ENCODE measurements around the gene CALN1. TPM values are rescaled to one million over a fixed set of nuclear protein-coding genes. Genes with fewer than 3 reads are reported as not detected.

The CALN1 gene
- polyA plus RNA-seq, 1 donor from 2014 or later = 7.8 TPM

DNA sequence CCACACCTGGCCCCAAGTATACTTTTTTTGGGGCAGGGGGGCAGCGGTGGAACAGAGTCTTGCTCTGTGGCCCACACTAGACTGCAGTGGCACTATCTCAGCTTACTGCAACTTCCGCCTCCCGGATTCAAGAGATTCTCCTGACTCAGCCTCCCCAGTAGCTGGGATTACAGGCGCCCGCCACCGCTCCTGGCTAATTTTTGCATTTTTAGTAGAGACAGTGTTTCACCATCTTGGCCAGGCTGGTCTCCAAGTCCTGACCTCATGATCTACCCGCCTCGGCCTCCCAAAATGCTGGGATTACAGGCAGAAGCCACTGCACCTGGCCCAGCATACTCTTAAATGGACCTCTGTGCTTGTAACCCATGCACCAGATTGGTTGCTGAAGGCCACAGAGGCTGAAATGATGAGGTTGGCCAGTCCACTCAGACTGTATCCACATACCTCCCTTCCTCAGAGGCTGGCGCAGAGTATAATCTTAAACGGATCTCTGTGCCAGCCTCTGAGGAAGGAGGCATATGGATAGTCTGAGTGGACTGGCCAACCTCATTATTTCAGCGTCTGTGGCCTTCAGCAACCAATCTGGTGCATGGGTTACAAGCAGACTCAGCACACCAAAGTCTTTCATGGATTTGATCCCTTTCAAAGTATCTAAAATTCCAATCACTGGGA, 3.0 kb downstream of the CALN1 start:
- H3K9ac ChIP-seq (ENCODE audit: low read length) = no peak overlapping the region
- no peaks in the 10 kb centered on the region for H3K9me3 ChIP-seq (ENCODE audit: low read length)
- no peaks in the 10 kb centered on the region for H3K9me2 ChIP-seq (ENCODE audit: insufficient read depth, low read length)
- H2AFZ ChIP-seq (ENCODE audit: low read depth, low read length) = no peak overlapping the region
- H4K20me1 ChIP-seq (ENCODE audit: insufficient read depth) = no peaks in the 10 kb centered on the region
- H3K4me3 ChIP-seq (ENCODE audit: low read length) = no peak overlapping the region
- no peaks in the 10 kb centered on the region for H3K27me3 ChIP-seq (ENCODE audit: insufficient read depth, low read depth, low read length)
- no peaks in the 10 kb centered on the region for H3K79me2 ChIP-seq (replicated peaks; ENCODE audit: insufficient read depth, low read length)
- no peak overlapping the region for H3K27ac ChIP-seq (ENCODE audit: low read length)
- H3F3A ChIP-seq (ENCODE audit: insufficient read depth, low read length, poor library complexity, severe bottlenecking) = no peaks in the 10 kb centered on the region
- H3K4me2 ChIP-seq (ENCODE audit: low read length) = no peak overlapping the region
- no peaks in the 10 kb centered on the region for H3K36me3 ChIP-seq (ENCODE audit: insufficient read depth, low read length)
- TF ChIP-seq REST (IDR thresholded peaks at IDR 0.05; ENCODE audit: borderline replicate concordance) (no peak), CTCF (IDR thresholded peaks at IDR 0.05; ENCODE audit: poor library complexity, severe bottlenecking) (no peak), MXI1 (conservative IDR thresholded peaks at IDR 0.05; ENCODE audit: poor library complexity, severe bottlenecking) (no peak), EP300 (conservative IDR thresholded peaks at IDR 0.05; ENCODE audit: poor library complexity, severe bottlenecking) (no peak), POLR2AphosphoS5 (IDR thresholded peaks at IDR 0.05) (no peak), EZH2 (IDR thresholded peaks at IDR 0.05; ENCODE audit: borderline replicate concordance, insufficient read depth, low read length, poor library complexity, severe bottlenecking) (no peak), SMC3 (conservative IDR thresholded peaks at IDR 0.05; ENCODE audit: poor library complexity) (no peak)

DNA sequence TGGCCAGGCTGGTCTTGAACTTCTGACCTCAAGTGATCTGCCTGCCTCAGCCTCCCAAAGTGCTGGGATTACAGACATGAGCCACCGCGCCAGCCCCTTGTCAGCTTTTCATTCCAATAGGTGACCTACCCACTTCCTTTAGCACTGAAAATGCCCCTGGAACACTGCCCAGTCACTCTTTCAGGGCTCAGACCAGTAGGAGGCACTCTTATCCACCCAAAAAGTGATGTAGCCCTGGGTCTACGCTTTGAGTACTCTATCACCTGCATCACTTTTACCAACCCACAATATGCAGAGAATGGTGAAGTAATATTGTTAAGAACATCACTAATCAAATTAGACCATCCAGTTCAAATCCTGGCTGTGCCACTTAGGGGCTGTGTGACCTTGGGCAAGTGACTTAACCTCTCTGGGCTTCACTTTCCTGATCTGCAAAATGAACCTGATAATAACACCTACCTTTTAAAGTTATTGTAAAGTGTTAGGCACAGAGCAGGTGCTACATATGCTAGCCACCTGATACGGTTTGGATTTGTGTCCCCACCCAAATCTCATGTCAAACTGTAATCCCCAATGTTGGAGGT, 5.2 kb downstream of the CALN1 start:
- no peaks in the 10 kb centered on the region for H3K79me2 ChIP-seq (replicated peaks; ENCODE audit: insufficient read depth, low read length)
- no peak overlapping the region for H3K4me3 ChIP-seq (ENCODE audit: low read length)
- no peaks in the 10 kb centered on the region for H3K36me3 ChIP-seq (ENCODE audit: insufficient read depth, low read length)
- no peaks in the 10 kb centered on the region for H3K9me2 ChIP-seq (ENCODE audit: insufficient read depth, low read length)
- no peaks in the 10 kb centered on the region for H3K27me3 ChIP-seq (ENCODE audit: insufficient read depth, low read depth, low read length)
- H3K9me3 ChIP-seq (ENCODE audit: low read length) = no peaks in the 10 kb centered on the region
- H3K4me2 ChIP-seq (ENCODE audit: low read length) = no peak overlapping the region
- no peak overlapping the region for H3K9ac ChIP-seq (ENCODE audit: low read length)
- H3F3A ChIP-seq (ENCODE audit: insufficient read depth, low read length, poor library complexity, severe bottlenecking) = no peaks in the 10 kb centered on the region
- TF ChIP-seq REST (IDR thresholded peaks at IDR 0.05; ENCODE audit: borderline replicate concordance) = no peak
- TF ChIP-seq EZH2 (IDR thresholded peaks at IDR 0.05; ENCODE audit: borderline replicate concordance, insufficient read depth, low read length, poor library complexity, severe bottlenecking) = no peak
- H4K20me1 ChIP-seq (ENCODE audit: insufficient read depth) = no peaks in the 10 kb centered on the region
- no peak overlapping the region for H3K27ac ChIP-seq (ENCODE audit: low read length)
- H2AFZ ChIP-seq (ENCODE audit: low read depth, low read length) = no peak overlapping the region

Measured in neural cell (in vitro differentiated cells).